ENCODE data around the gene PAQR7.

The PAQR7 gene

DNA sequence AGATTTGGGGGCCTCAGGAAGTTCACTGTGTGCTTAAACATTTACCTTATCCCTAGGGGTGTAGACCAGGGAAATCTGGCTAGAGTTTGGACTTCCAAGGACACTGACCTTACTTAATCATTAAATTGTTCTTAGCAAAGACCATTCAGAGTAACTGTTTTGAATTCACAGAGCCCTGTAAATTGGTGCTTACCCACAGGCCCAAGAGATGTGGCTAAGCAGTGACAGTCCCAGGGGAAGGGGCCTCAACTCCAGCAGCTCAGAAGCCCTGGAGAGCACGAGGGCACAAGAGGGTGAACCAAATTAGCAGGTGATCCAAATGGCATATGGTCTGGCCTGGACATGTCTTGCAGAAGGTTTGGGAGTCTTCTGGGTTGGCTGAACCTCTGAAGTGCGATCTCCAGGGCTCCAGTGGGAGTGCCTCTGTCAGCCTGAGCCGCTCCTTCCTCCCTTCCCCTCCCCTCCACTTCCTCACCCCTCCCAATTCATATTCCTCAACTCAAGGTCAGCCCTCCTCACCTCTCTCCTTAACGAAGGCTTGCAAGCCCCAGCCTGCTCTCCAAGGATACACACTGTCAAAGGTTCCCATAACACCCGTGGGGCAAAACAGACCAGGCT lies 4.3 kb downstream of the PAQR7 start:
- Histone ChIP-seq H3K4me2 (ENCODE audit: low read length) (no peak overlapping the region), H3K9me3 (replicated peaks; ENCODE audit: low read length) (no peaks in the 10 kb centered on the region), H3K9ac (ENCODE audit: low read depth, low read length) (no peak overlapping the region), H3K4me3 (ENCODE audit: low read length) (no peak overlapping the region), H3K4me1 (ENCODE audit: control insufficient read depth, insufficient read depth, low read length) (peaks cover 19% of the 10 kb centered on the region), H3K36me3 (ENCODE audit: insufficient read depth, low read length) (peaks cover 11% of the 10 kb centered on the region), H3K27me3 (ENCODE audit: control insufficient read depth, insufficient read depth, low read length) (no peaks in the 10 kb centered on the region)

DNA sequence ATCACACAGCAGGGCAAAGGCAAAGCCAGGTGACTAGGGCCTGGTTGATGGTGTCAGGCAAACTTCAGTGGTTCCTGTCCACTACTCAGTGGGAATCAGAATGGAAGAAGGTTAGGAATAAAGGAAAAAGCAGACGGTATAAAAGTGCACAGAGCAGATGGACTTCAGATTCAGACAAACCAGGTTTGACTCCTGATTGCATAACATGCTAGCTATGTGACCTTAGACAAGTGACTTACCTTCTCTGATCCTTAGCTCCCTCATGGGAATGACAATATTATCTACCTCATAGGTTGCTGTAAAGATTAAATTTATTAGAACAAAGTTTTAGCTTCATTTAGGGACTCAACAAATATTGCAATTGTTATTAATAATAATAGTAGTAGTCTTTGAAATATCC lies 4.9 kb downstream of the PAQR7 start:
- H3K36me3 ChIP-seq (ENCODE audit: insufficient read depth, low read length) = peaks cover 11% of the 10 kb centered on the region
- H3K4me2 ChIP-seq (ENCODE audit: low read length) = no peak overlapping the region
- H3K9me3 ChIP-seq (replicated peaks; ENCODE audit: low read length) = no peaks in the 10 kb centered on the region
- no peak overlapping the region for H3K9ac ChIP-seq (ENCODE audit: low read depth, low read length)
- no peak overlapping the region for H3K4me3 ChIP-seq (ENCODE audit: low read length)
- H3K27me3 ChIP-seq (ENCODE audit: control insufficient read depth, insufficient read depth, low read length) = no peaks in the 10 kb centered on the region
- H3K4me1 ChIP-seq (ENCODE audit: control insufficient read depth, insufficient read depth, low read length) = peaks cover 13% of the 10 kb centered on the region

DNA sequence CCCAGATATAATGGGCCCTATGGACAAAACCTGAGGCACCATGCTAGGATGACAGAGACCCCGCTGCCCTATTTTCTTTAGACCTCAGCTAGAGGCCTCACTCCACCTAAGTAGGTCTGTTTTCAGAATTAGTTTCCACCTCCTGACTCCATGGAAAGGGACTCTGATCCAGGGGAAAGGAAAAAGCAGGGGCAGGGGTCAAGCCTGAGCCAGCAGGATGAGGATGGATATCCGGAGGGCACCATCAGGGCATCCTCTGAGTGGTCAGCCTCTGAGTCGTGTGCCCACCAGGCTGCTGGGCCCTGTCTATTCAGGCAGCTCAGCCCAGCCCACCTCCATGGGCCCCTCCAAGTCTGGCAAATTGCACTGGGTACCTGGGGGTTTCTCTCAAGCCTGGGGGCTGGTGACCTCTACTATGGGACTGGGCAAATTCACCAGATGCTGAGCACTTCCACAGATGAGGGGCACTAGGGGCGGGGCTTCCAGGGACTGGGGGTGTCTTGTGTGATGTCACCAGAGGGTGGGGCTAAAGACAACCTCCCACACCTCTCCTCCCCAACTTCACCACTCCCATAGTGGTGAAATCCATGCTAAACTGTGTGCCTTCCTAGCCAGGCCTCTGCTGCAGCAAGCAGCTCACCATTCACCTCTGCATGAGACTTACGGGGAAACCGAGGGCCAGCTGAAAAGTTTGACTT lies 5.5 kb downstream of the PAQR7 start:
- H3K36me3 ChIP-seq (ENCODE audit: insufficient read depth, low read length) = peaks cover 11% of the 10 kb centered on the region
- no peak overlapping the region for H3K9ac ChIP-seq (ENCODE audit: low read depth, low read length)
- H3K4me3 ChIP-seq (ENCODE audit: low read length) = no peak overlapping the region
- peaks cover 11% of the 10 kb centered on the region for H3K4me1 ChIP-seq (ENCODE audit: control insufficient read depth, insufficient read depth, low read length)
- no peaks in the 10 kb centered on the region for H3K9me3 ChIP-seq (replicated peaks; ENCODE audit: low read length)
- no peak overlapping the region for H3K4me2 ChIP-seq (ENCODE audit: low read length)
- no peaks in the 10 kb centered on the region for H3K27me3 ChIP-seq (ENCODE audit: control insufficient read depth, insufficient read depth, low read length)

DNA sequence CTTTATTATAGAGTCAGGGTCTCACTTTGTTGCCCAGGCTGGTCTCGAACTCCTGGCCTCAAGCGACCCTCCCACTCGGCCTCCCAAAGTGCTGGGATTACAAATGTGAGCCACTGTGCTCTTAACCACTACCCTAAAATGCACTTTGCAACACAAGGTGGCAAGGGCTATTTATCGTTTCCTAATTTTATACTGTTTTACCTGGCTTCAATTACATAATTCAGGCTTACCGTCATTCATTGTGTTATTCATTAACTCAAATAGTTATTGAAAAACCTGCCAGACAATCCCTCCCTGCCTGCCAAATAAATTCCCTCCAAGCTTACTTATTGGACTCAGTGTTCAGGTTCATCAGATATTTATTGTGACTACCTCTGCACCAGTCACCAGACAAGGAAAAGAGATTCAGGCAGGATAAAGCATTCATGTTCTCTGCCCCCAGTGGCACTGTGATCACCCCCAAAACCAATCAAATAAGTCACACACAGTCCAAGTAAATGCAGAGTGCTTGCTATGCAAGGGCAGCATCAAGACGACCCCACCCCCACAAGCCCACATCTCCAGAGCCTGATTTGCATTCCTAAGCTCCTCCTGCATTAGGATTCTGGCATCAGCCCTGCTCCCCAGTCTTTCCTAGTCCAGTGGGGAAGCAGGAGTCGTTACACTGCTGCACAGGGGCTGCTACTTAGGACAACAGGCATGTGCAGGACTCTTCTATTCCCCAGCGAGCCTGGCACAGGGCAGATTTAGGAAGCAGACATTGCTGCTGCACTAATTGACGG lies 8.1 kb downstream of the PAQR7 start:
- no peak overlapping the region for H3K4me2 ChIP-seq (ENCODE audit: low read length)
- H3K4me1 ChIP-seq (ENCODE audit: control insufficient read depth, insufficient read depth, low read length) = no peaks in the 10 kb centered on the region
- H3K9ac ChIP-seq (ENCODE audit: low read depth, low read length) = no peak overlapping the region
- H3K27me3 ChIP-seq (ENCODE audit: control insufficient read depth, insufficient read depth, low read length) = no peaks in the 10 kb centered on the region
- H3K9me3 ChIP-seq (replicated peaks; ENCODE audit: low read length) = no peaks in the 10 kb centered on the region
- peaks cover 31% of the 10 kb centered on the region for H3K36me3 ChIP-seq (ENCODE audit: insufficient read depth, low read length)
- H3K4me3 ChIP-seq (ENCODE audit: low read length) = no peak overlapping the region

DNA sequence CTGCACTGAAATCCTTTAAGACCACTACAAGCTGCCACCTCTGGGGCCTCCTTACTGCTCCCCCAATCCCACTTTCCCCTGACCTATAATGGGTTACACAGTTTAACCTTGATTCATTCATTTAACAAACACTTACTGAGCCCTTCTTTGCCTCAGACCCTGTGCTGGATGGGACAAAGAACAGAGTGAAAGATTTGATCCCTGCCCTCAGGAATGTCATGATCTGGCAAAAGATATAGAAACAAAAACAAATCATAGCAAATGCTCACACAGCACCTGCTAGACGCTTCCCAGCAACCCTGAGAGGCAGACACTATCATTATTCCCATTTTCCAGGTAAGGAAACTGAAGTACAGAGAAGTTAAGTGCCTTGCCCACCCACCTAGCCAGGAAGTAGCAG lies 9.2 kb downstream of the PAQR7 start:
- Histone ChIP-seq H3K9ac (ENCODE audit: low read depth, low read length) (no peak overlapping the region), H3K4me2 (ENCODE audit: low read length) (no peak overlapping the region), H3K4me3 (ENCODE audit: low read length) (no peak overlapping the region), H3K36me3 (ENCODE audit: insufficient read depth, low read length) (peaks cover 31% of the 10 kb centered on the region), H3K27me3 (ENCODE audit: control insufficient read depth, insufficient read depth, low read length) (no peaks in the 10 kb centered on the region), H3K9me3 (replicated peaks; ENCODE audit: low read length) (no peaks in the 10 kb centered on the region), H3K4me1 (ENCODE audit: control insufficient read depth, insufficient read depth, low read length) (no peaks in the 10 kb centered on the region)

DNA sequence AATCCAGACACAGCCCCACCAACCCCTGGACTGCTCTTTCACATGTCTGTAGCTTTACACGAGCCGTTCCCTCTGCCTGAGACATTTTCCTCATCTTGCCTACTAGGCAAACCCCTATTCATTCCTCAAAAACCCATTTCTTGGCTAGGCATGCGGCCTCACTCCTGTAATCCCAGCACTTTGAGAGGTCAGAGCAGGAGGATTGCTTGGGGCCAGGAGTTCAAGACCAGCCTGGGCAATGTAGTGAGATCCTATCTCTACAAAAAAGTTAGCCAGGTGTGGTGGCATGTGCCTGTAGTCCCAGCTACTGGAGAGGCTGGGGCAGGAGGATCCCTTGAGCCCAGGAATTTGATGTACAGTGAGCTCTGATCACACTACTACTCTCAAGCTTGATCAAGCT lies 11.1 kb downstream of the PAQR7 start:
- Histone ChIP-seq H3K36me3 (ENCODE audit: insufficient read depth, low read length) (peaks cover 20% of the 10 kb centered on the region), H3K27me3 (ENCODE audit: control insufficient read depth, insufficient read depth, low read length) (no peaks in the 10 kb centered on the region), H3K9ac (ENCODE audit: low read depth, low read length) (no peak overlapping the region), H3K4me1 (ENCODE audit: control insufficient read depth, insufficient read depth, low read length) (peaks cover 4% of the 10 kb centered on the region), H3K9me3 (replicated peaks; ENCODE audit: low read length) (no peaks in the 10 kb centered on the region), H3K4me3 (ENCODE audit: low read length) (no peak overlapping the region), H3K4me2 (ENCODE audit: low read length) (no peak overlapping the region)

DNA sequence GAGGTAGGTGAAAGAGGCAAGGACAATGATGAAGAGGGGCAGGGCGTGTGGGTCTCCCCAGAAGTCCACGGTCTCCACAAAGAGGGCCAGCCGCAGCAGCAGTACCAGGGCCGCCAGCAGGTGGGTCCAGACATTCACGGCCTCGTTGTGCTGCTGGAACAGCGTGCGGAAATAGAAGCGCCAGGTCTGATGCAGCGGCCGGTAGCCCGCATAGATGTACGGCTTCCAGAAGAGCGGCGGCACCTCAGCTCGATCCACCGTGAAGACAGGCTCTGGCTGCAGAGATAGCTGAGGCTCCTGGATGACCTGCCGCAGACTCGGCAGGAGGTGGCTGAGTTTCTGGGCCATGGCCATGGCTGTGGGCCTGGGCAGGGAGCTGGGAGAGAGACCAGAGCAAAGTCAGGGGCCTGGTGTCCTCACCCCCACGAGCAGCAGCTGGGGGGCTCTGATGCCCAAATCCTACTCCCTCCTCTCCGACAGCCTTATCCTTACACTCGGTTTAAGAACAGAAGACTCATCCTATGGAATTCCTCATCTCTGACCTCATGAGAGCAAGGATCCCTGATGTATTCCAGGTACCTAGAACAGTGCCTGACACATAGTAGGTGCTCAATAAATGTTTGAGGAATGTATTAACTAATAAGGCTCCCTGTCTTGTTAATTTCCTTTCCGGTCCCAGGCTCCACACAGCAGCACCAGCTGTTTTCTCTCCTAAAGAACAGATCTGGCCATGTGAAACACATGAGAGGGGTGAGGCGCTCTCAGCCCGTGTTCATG lies 11.8 kb downstream of the PAQR7 start:
- Histone ChIP-seq H3K4me1 (ENCODE audit: control insufficient read depth, insufficient read depth, low read length) (peaks cover 8% of the 10 kb centered on the region), H3K9ac (ENCODE audit: low read depth, low read length) (no peak overlapping the region), H3K9me3 (replicated peaks; ENCODE audit: low read length) (no peaks in the 10 kb centered on the region), H3K4me2 (ENCODE audit: low read length) (no peak overlapping the region), H3K36me3 (ENCODE audit: insufficient read depth, low read length) (peaks cover 20% of the 10 kb centered on the region), H3K4me3 (ENCODE audit: low read length) (no peak overlapping the region), H3K27me3 (ENCODE audit: control insufficient read depth, insufficient read depth, low read length) (no peaks in the 10 kb centered on the region)

DNA sequence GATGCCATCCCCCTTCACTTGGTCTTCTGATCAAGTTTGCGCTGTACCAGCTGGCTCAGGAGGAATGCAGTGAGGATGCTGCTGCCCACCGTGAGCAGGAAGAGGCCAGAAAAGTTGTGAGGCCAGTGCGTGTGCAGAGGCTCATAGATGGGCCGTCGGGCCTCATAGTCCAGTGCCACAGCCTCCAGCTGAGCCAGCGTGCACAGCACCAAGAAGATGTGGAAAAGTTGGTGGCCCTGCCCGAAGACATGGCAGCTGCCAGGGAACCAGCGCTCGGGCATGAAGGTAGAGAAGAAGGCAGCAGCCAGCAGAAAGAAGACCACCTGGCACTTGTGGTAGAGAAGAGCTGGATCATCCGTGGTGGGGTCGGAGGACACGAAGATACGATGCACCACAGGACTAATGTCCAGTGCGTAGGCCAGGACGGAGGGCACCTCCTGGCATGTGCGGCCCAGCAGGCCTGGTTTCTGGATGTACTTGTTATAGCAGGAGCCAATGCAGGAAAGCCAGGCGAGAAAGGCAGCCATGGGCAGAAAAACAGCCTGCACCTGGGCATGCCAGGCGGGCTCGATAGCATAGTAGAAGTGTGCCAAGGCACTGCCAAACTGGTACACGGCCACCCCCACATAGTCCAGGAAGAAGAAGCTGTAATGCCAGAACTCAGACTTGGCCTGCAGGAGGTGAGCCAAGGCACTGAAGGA lies 12.6 kb downstream of the PAQR7 start:
- Histone ChIP-seq H3K36me3 (ENCODE audit: insufficient read depth, low read length) (peaks cover 20% of the 10 kb centered on the region), H3K9me3 (replicated peaks; ENCODE audit: low read length) (no peaks in the 10 kb centered on the region)

DNA sequence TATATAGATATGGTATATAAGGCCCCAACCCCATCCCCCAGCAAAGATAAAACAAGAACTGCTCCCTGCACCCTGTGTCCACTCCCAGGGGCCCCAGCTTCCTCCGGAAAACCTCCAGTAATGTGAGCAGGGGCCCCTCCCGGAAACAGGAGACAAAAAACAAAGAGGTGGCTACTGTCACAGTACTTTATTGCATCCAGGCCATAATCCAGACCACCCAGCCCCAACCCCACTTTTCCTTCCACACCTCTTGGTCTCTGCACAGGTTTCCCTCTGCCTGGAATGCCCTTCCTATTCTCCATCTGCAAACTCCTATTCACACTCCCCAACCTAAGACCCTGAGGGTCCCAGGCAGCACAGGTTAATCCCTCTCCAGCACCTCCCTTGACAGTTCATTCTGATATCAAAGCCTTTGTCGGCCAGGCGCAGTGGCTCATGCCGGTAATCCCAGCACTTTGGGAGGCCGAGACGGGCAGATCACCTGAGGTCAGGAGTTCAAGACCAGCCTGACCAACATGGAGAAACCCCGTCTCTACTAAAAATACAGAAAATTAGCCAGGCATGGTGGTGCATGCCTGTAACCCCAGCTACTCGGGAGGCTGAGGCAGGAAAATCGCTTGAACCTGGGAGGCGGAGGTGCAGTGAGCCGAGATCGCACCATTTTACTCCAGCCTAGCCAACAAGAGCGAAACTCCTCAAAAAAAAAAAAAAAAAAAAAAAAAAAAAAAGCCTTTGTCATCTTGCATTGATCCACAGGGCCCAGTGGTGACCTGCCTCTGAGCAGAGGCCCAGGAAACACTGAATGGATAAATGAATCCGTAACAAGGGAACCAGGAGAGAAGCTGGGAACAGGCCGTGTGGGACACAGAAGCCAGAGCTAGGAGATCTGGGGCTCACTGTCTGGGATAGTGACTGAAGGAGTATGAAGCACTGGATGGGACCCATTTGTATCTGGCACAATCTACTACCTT lies 13.9 kb downstream of the PAQR7 start:
- no peak overlapping the region for H3K4me2 ChIP-seq (ENCODE audit: low read length)
- H3K4me3 ChIP-seq (ENCODE audit: low read length) = no peak overlapping the region
- peaks cover 20% of the 10 kb centered on the region for H3K36me3 ChIP-seq (ENCODE audit: insufficient read depth, low read length)

More for the DNA sequence above, 12.6 kb downstream of the PAQR7 start:
- no peak overlapping the region for H3K9ac ChIP-seq (ENCODE audit: low read depth, low read length)
- H3K27me3 ChIP-seq (ENCODE audit: control insufficient read depth, insufficient read depth, low read length) = no peaks in the 10 kb centered on the region
- H3K4me3 ChIP-seq (ENCODE audit: low read length) = no peak overlapping the region
- H3K4me1 ChIP-seq (ENCODE audit: control insufficient read depth, insufficient read depth, low read length) = peaks cover 14% of the 10 kb centered on the region
- H3K4me2 ChIP-seq (ENCODE audit: low read length) = no peak overlapping the region

More for the DNA sequence above, 13.9 kb downstream of the PAQR7 start:
- Histone ChIP-seq H3K9me3 (replicated peaks; ENCODE audit: low read length) (no peaks in the 10 kb centered on the region), H3K4me1 (ENCODE audit: control insufficient read depth, insufficient read depth, low read length) (peaks cover 14% of the 10 kb centered on the region), H3K27me3 (ENCODE audit: control insufficient read depth, insufficient read depth, low read length) (no peaks in the 10 kb centered on the region), H3K9ac (ENCODE audit: low read depth, low read length) (no peak overlapping the region)

Data from skeletal muscle satellite cell (primary cell).